ENCODE data around the gene HDAC4.

The HDAC4 gene

DNA sequence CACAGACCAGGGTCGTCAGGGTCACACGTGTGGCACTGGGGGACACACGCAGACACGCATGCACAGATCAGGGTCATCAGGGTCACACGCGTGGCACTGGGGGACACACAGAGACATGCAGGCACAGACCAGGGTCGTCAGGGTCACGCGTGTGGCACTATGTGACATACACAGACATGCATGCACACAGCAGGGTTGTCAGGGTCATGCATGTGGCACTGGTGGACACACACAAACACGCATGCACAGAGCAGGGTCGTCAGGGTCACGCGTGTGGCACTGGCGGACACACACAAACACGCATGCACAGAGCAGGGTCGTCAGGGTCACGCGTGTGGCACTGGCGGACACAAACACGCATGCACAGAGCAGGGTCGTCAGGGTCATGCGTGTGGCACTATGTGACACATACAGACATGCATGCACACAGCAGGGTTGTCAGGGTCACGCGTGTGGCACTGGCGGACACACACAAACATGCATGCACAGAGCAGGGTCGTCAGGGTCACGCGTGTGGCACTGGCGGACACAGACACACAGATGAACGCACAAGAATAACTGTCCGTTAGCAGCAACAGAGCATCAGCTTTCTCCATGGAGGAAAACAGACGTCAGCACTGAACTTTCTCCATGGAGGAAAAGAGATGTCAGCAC, 34.9 kb downstream of the HDAC4 start:
- DNase-seq = no peak

DNA sequence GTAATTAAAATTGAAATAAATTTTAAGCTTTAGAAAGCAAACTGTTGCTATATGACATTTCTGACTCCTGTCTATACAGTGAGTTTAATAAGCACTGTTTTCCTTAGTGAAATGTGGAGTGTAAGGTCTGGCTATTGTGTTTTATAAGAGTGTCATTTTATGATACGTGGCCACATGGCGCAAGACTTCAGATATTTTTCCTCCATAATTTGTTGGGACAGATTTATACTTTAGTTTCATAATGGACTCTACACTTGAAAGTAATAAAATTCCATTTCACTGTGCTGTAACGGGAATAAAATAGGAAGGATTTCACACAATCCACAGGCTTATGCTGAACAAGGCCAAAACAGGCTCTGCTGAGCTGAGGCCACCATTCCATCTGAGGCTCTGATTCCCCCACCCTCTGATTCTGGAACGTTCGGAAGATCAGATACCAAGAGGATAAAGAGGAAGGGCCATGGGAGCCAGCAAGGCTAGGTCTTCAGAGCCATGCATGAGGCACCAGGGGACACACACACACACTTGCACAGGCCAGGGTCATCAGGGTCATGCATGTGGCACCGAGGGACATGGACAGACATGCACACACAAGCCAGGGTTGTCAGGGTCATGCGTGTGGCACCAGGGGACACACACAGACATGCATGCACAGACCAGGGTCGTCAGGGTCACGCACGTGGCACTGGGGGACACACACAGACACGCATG, 35.6 kb downstream of the HDAC4 start:
- DNase-seq = no peak

DNA sequence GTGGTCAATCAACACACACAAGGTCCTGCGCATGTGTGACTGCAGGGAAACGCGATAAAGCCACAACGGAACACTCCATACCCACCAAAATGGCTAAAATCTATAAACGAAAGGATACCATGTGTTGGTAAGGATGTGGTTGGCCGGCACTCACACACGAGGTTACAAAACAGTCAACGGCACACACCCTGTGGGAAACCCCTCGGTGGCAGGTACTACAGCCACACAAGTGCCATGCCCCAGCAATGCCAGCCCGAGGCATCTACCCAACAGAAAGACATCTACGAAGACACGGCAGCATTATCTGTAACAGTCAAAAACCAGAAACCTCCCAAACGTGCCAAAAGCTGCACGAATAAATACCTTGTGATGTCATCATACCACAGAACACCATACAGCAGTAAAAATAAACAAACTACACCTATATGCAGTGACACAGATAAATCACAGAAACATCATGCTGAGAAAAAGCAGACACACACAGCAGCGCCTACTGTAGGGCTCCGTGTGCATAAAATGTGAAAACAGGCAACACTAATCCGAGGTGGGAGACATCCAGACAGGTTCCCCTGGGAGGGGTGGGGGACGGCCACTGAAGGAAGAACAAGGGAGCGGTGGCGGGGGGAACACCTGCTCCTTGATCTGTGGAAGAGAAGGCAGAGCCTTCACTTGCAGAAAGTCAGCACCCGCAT, 36.7 kb downstream of the HDAC4 start:
- DNase-seq = no peak

DNA sequence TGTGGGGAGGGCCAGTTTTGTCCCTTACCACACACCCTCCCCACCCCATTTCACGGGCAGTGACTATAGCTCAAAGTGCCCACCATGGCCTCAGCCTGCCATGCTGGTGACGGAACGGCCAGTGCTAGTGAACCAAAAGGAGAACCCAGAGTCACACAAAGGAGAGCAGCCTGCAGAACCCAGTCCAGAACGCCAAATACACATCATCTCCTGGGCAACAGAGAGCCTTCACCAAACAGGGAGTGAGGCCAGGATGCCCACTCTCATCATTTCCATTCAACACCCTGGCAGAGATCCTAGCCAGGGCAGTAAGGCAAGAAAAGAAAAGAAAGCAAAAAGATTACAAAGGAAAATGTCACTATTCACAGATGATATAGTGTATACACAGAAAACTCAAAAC, 38.3 kb downstream of the HDAC4 start:
- no peak for DNase-seq

DNA sequence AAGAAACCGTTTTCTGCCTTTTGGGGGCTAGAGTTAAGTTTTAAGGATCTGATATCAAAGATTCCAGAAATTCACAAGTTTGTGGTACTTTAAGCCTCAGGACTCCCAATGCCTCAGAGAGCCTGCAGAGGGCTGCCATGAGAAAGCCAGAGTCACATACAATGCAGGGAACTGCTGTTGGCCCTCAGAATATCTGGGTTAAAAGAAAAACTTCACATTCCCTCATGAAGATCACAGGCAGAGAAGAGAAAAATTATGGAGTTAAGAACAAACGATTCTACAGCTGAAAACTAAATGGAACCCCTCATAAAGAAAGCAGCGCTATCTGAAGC, 39.5 kb downstream of the HDAC4 start:
- no peak for DNase-seq

DNA sequence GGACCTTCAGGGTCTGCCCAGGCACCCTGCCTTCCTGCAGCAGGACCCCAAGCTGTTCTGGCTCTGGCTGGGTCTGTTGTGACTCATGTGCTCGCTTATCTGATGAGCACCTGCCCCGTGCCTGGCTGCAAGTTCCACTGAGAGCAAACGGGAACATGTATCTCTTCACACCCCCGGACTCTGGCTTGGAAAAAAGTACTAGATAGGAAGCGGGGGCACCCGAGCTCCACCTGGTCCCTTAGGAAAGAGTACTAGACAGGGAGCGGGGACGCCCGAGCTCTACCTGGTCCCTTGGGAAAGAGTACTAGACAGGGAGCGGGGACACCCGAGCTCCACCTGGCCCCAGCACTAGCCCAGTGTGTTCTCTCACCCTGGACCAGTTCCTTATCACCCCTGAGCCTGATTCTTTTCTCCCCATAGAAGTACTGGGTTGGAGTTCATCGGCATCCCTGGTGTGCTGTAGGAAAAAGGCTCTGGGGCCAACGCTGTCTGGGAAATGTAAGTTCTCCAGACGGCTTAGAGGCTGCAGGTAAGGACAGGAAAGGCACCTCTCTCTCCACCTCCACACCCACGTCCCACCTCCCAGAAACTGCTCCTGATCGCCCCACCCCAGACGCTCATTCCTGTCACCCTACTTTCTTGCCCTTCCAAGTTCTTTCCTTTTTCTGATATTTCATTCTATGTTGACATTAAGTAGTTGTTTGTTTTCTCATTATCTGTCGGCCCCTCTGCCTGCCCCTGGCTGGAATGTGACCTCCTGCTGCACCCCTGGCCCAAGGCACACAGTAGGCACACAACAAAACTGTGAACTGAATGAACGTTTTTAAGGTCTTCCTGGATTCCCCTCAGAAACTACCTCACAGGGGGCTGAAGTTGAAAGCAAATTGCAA, 40.2 kb downstream of the HDAC4 start:
- no peak for DNase-seq

DNA sequence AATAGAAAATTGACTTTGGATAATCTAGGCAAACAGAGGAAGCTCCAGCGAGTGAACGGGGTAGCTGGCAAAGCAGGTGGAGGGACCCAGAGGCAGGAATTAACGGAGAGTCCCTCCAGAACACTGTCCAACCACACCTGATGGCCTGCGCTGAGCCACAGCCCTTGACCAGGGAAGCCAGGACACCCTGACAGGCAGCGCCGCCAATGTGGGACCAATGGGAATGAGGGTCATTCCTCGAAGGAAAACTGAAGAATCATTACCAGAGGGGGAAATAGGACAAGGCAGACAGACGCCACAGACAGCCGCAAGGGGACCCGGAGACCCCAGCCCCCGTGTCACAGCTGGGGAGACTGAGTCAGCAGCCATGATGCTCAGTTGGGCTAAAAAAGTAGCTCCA, 40.8 kb downstream of the HDAC4 start:
- no peak for DNase-seq

DNA sequence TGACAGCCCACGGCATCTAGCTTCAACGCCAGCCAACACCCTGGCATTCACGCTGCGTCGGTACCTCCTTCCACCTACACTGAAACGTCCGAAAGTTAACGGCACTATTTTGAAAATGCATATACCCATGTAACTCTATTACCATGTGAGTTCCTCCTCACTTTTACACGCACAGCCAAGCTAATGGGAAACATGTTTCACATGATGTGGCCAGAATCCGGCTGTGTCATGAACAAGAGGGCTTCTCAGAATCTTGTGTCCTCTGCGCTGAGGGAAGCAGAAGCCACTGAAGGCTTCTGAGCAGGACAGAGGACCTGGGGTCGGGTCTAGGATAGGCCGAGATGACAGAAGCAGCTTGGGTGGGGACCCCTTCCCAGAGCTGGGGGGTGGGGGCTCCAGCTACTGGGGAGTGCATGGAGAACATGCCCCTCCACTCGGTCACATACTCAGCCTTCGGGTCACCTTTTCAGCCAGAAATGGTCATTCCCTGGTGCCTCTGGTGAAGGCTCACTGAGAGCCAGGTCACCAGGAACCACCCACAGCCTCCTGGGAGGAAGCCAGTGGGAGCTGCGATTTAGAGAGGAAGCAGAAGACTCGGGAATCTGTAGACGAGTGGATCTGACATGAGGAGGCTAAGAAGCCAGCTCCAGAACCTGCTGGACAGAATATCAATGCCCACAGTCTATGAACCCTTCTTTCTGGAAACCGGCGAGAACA, 41.5 kb downstream of the HDAC4 start:
- DNase-seq = no peak

DNA sequence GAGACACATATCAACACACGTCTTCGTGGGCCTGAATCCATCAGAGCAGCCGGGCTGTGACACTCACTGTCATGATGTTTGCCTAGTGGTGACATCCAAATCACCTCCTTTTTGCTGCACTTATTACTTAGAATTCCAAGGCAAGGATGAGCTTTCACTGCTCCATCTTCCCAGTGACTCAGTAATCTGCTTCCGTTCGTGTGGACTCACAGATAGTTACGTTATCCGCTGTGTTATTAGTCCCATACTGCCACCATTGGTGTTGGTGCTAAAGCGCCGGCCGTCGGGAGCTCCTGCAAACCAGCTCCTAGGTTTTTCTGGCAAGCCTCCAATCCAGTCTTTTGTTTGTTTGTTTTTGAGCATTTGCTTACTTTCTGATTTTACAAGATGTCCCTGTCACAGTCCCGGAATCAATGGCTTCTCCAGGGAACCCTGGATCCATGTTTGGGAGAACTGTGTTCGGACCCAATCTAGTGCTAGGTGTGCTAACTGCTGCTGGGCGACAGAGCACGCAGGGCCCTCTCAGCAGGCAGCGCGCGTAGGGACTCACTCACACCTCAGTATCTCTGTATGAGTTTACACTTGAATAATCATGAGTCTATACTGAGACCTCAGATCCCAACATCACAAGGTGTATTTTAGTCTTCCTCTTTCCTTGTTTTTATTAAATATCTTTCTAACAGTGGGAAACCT, 42.6 kb downstream of the HDAC4 start:
- DNase-seq = no peak

DNA sequence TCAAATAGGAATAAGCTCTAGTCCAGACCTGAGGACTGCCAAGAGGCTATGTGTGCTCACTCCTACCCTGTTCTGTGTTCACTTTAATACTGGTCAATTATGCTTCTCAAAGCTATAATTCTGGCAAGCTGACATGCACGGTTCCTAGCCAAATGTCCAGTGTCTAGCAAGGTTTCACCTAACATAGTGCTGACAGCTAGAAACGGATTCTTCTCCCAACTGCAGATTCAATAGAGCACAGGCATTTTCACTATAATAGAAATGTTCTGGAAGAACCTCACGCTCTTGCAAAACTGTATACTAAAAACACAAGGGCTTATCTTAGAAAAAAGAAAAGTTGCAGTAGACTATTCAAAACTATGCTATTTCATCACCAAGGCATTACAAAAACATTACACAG, 45.1 kb downstream of the HDAC4 start:
- DNase-seq = no peak

DNA sequence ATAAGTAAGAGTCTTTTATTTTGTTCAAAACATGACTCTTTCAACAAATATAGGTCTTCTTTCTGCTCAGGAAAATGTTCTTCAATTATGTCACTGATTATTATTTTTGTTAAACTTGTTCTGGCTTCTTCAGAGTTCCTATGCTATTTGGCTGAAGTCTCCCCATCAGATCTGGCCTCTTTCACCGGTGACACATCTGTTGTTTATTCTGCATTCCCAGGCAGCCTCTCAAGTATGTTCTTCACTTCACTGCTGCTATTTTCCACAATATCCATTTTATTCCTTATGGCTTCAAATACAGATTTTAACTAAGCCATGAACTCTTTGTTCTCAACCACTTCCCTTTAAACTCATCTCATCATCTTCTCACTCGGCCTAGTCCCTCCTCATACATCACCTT, 45.7 kb downstream of the HDAC4 start:
- DNase-seq = no peak

DNA sequence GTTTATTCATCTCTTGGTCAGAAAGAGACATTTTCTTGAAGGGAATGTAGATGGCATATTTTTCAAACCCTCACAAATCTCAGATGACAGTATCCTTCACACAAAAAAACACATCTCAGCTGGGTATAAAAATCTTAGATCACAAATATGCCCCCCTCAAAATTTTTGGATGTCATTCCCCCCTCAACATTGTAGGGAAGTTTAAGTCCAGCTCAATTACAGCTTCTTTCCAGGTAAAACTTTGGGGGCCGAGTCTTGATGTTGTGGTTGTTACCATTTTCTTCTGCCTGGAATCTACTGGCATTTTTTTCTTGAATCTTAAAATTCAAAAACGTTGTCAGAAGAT, 46.1 kb downstream of the HDAC4 start:
- DNase-seq = no peak

DNA sequence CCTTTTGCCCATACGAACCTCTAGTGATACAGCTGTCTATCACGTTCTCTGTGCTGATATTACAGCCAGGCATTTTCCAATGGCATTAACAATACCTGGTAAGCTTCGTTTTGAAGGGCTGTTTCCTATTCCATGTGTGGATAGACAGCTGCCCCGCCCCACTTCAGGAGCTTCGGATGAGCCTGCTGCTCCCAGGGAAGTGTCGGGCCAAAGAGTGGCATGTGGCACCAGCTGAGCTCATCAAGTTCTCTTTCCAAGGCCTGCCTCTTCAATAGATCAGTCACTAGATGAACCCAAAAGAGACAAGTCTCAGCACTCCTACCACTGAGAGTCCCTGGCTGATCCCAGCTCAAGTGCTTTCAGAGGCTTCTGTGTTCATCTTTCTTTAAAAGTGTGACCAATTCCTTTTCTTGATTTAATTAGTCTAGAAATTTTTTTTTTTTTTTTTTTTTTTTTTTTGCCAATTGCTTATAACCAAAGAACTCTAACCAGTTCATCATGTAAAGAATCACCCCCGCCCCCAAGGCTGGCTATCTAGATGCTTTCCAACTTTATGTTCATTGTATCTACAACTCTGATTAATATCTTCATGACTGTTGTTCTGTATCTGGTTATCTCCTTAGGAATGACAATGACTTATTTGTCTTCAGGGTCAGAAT, 46.6 kb downstream of the HDAC4 start:
- DNase-seq = no peak

DNA sequence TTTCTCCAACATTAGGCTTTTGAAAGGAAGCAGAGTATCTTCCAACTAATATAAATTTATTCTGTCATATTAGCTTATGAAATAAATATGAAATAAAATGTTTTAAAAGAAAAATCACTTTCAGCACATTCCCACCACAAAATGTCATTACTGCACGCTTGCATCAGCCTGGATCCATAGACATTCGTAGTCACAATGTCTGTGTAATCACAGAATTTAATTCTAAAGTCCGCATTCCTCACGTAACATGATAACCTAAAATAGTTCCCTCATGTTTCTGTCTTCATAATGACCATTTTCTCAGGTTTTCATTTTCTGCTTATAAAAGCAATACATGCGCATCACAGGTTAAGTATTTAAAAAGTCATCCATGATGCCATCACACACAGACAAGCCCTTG, 47.1 kb downstream of the HDAC4 start:
- DNase-seq = no peak

DNA sequence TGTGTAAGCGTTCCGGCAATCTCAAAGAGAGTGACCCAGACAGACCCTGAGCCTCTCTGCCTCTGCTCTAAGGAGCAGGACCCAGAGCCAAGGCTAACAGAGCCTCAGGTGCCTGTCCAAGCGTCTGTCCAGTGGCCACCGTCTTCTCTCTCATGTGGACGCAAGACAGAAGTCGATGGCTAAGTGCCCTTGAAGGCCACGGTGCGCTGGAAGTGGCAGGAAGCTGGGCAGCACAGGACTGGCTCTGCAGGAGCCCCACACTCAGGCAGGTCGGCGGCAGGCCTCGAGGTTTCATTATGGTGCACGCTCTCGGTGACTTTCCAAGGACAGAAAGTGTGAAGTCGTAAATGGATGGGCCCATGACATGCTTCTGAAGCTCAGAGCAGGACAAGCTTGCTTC, 49.1 kb downstream of the HDAC4 start:
- DNase-seq = no peak

DNA sequence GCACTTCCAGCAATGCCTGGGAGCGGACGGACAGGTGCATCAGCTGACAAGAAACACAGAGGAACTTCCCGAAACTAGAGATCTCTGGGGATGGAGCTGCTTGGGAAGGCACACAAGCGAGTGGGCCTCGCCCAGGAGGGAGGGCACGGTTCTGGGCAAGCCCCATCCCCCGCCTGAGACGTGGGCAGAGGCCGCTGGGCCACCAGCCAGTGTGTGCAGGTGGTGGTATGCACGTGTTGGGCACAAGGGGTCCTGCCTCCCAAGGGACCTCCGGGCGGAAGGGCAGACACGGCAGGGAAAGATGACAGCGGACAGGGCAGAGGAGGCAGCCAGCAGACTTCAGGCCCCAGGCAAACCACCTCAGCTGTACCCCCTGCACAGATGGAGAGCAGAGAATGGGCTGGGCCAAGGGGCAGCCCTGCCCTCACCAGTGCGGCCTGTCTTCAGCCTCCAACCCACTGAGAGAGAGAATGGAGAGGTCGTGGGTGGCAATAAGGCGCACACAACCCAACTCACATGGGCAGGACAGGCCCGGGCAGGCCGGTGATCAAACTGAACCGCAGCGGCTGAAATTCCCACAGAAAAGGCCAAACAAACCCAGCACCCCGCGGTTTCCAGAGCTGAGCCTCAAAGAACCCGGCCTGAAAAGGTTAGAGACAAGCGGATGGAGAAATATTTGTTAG, 51.2 kb downstream of the HDAC4 start:
- DNase-seq = no peak

DNA sequence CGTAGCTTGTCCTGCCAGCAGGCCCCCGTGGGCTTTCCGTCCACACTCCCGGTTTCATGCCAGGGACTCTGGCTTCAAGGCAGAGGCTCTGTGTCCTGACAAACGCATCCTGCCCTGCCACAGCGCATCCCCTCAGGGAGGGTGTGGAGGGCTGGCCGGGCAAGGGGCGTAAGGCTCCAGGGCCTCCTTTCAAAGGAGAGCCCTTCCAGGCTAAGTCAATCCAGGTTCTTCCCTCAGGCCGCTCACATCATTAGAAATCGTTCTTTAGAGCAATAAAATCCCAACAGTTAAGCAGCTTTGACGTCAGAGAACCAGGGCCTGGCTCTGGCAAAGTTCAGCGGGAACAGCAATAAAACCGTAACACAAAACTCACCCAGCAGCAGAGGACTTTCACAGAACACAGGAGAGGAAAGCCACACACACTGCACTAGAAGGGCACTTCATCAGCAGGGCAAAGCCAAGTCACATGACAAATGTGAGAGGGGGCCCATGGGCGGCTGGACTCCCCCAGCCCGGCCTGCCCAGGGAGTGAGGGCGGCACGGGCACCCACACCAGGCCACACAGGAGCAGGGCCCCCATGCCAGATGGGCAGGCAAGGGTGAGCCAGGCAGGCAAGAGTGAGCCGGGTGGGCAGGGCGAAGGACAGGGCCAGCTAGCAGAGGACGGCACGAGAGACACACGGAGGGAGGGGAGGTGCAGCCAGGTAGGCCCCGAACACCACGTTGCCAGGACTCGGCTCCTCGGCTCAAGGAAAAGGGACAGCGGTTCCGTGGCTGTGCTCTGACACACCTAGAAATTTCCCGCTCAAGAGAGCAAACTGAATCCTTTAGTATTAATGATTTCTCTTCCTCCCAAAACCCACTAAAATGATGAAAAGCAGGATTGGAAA, 52.0 kb downstream of the HDAC4 start:
- DNase-seq = no peak

DNA sequence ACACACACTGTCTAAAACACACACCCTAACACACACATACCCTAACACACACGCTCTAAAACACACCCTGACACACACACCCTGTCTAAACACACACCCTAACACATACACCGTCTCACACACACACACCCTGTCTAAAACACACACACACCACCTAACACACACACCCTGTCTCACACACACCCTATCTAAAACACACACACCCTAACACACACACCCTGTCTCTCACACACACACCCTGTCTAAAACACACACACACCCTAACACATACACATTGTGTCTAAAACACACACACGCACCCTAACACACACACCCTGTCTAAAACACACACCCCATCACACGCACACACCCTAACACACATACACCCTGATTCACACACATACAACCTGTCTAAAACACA, 54.1 kb downstream of the HDAC4 start:
- no peak for DNase-seq

DNA sequence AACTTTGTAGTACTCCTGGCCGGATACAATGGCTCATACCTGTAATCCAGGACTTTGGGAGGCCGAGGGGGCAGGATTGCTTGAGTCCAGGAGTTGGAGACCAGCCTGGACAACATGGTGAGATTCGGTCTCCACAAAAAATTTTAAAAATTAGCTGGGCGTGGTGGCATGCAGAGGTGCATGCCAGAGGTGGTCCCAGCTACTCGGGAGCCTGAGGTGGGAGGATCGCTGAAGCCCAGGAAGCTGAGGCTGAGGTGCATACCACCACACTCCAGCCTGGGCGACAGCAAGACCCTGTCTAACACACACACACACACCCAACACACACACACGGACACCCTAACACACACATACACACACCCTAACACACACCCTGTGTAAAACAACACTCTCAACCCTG, 55.6 kb downstream of the HDAC4 start:
- no peak for DNase-seq

DNA sequence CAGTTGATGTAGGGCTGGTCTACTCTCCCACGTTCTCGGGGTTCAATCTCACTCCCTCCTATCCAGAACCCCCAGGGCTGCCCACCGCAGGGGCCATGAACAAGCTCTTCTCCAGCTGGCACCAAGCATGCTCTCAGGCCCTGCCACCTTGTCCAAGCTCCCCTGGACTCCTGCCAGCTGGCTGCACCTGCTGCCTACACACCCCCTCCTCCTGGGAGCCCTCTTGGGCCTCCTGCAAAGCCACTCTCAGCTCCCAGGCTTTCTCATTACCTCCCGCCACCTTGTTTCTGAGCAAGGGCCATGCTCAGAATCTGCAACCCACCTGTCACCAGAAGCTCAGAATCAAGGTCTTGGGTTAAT, 56.0 kb downstream of the HDAC4 start:
- DNase-seq = no peak
